ENCODE results near the gene STRBP. TPM values are rescaled to one million over a fixed set of nuclear protein-coding genes. Genes with fewer than 3 reads are reported as not detected.
A peak's percentile ranks its signal among the peaks of the same experiment; 100 is the strongest.

STRBP gene
- total and polyA plus RNA-seq, 8 donors = 16.5 to 40.4 (median 36.8) TPM

DNA sequence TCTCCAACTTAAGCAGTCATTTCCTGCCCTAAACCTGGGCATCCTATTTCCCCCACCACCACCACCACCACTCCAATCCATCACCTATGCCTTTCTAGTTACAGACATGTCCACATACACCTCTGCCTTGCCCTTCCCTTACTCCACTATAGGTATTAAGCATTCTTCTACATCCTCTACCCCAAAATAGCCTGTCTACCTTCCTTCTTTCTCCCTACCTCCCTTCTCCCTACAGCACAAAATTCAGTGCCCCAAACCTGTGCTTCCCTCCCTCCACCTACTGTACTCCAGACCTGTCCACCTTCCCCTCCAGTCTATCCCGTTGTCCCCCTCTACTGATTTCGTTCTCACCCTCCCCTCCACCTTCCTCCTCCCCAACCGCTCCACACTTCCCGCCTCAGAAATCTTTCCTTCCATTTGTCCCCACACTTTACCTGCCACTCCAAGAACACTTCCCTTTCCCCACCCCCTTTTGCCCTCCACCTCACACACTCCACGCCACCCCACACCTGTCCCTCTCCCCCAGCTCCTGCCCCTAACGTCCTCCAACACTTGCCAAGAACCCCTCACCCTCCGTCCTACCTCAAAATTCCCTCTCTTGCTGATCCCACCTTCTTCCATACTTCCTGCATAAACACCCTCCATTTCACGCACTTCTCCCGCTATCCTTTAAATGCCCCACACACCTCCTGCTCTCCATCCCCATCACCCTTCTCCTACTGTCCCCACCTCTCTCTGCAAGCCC, 1.6 kb downstream of the STRBP start:
- Histone ChIP-seq H3K4me1 (peaks cover 0 to 16% of the 10 kb centered on the region in 2 donors), H3K27me3 (no peaks in the 10 kb centered on the region), H3K4me3 (no peak overlapping the region), H3K27ac (no peak overlapping the region), H3K9me3 (no peaks in the 10 kb centered on the region), H3K36me3 (no peaks in the 10 kb centered on the region)
- intact Hi-C loops (cut with DNase I) = no loop called here
- no peak for DNase-seq
- ATAC-seq = no peak
- TF ChIP-seq, protein P1, sequence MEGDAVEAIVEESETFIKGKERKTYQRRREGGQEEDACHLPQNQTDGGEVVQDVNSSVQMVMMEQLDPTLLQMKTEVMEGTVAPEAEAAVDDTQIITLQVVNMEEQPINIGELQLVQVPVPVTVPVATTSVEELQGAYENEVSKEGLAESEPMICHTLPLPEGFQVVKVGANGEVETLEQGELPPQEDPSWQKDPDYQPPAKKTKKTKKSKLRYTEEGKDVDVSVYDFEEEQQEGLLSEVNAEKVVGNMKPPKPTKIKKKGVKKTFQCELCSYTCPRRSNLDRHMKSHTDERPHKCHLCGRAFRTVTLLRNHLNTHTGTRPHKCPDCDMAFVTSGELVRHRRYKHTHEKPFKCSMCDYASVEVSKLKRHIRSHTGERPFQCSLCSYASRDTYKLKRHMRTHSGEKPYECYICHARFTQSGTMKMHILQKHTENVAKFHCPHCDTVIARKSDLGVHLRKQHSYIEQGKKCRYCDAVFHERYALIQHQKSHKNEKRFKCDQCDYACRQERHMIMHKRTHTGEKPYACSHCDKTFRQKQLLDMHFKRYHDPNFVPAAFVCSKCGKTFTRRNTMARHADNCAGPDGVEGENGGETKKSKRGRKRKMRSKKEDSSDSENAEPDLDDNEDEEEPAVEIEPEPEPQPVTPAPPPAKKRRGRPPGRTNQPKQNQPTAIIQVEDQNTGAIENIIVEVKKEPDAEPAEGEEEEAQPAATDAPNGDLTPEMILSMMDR (IDR thresholded peaks at IDR 0.05) = no peak

DNA sequence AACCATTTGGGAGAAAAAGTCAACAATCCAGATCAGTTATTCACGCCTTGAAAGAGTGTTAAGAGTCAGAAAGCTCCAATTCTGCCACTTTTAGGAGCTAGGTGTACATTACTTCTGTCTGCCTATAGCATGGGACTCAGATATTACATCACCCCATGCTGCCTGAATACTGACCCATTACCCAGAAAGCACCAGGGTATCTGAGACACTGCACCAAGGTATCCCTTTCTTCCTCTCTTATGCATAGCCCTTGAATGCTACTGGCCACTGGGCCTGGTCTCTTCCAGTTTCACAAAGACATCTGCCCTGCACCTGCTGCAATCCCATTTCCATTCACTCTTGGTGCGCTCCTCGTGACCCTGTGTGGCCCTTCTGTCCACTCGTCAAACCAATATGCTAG, 2.6 kb downstream of the STRBP start:
- Histone ChIP-seq H3K9me3 (no peaks in the 10 kb centered on the region), H3K4me3 (no peak overlapping the region), H3K4me1 (peaks cover 0 to 16% of the 10 kb centered on the region in 2 donors), H3K27me3 (no peaks in the 10 kb centered on the region), H3K36me3 (no peaks in the 10 kb centered on the region), H3K27ac (no peak overlapping the region)
- TF ChIP-seq, protein P1 (IDR thresholded peaks at IDR 0.05) = no peak
- ATAC-seq (no peak), DNase-seq (no peak)
- intact Hi-C loops (cut with DNase I) = no loop called here

DNA sequence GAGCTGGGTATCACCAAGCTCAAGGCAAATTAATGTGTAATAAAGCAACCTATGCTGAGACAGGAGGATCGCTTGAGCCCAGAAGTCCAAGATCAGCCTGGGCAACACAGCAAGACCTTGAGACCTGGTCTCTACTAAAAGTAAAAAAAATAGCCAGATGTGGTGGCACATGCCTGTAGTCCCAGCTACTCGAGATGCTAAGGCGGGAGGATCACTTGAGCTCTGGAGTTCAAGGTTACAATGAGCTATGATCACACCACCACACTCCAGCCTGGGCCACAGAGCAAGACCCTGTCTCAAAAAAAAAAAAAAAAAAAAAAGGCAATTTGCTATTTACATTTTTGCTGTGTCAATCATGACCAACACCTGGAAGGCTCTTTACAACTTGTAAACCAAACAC, 5.2 kb downstream of the STRBP start:
- H3K27me3 ChIP-seq = no peaks in the 10 kb centered on the region
- DNase-seq (no peak), ATAC-seq (no peak)
- no peaks in the 10 kb centered on the region for H3K36me3 ChIP-seq
- H3K27ac ChIP-seq = no peak overlapping the region
- H3K4me1 ChIP-seq = peaks cover 0 to 9% of the 10 kb centered on the region in 2 donors
- H3K4me3 ChIP-seq = no peak overlapping the region
- intact Hi-C loops (cut with DNase I) = no loop called here
- TF ChIP-seq, protein P1 (IDR thresholded peaks at IDR 0.05) = no peak
- no peaks in the 10 kb centered on the region for H3K9me3 ChIP-seq

DNA sequence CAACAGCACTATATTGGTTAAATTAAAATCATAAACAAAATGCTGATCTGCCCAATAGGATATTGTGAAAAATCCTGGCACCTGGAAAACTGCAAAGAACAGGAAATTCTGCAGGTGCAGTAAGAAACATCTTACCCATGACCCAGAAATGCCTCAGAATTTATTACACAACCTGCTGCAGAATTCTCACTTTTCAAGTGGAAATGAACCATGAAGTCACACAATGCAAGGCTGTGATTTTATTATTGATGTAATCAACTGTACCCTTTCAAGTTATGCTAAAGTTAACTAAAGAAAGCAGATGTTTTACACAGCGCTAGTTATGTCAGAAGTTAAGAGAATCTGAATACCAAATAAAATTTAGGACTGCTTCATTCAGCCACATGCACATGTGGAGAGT, 6.0 kb downstream of the STRBP start:
- Histone ChIP-seq H3K4me1 (peaks cover 0 to 2% of the 10 kb centered on the region in 2 donors), H3K27ac (no peak overlapping the region), H3K36me3 (no peaks in the 10 kb centered on the region), H3K27me3 (no peaks in the 10 kb centered on the region), H3K4me3 (no peak overlapping the region), H3K9me3 (no peaks in the 10 kb centered on the region)
- DNase-seq (no peak), ATAC-seq (peak; percentile 33)
- TF ChIP-seq, protein P1 (IDR thresholded peaks at IDR 0.05) = no peak
- intact Hi-C loops (cut with DNase I) = no loop called here

DNA sequence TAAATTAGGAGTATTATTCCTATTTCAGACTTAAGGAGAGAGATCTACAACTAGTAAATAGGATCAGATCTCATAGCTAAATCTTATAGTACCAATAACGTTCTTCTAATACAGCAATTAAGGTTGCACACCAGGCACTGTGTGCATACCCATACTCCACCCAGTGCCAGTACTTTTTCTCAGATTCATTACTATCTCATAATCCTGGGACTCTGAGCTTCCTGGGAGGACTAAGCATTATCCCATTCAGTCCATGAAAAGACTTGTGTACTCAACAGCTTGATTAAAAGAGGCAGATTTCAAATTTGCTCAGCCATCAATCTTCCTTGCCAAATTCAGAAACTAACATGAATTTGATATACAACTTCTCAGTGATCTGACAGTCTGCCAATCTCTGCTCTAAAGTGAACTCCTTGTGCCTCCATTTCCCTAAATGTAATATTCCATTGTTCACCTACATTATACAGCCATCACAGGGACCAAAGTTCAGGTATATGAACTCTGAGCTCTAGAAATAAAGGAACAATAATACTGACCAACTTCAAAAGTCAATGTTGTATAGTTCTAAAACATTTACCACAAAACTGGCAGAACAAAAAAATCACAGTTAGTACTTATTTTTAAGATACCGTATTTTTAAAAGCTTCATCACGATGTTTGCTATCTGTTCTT, 7.2 kb downstream of the STRBP start:
- H3K4me3 ChIP-seq = no peak overlapping the region
- no peaks in the 10 kb centered on the region for H3K4me1 ChIP-seq
- ATAC-seq (no peak), DNase-seq (no peak)
- intact Hi-C loops (cut with DNase I) = no loop called here
- no peaks in the 10 kb centered on the region for H3K27me3 ChIP-seq
- H3K27ac ChIP-seq = no peak overlapping the region
- H3K9me3 ChIP-seq = no peaks in the 10 kb centered on the region
- TF ChIP-seq, protein P1 (IDR thresholded peaks at IDR 0.05) = no peak
- H3K36me3 ChIP-seq = no peaks in the 10 kb centered on the region
